Esophagus muscularis mucosa (tissue), 4 donors: ENCODE data around the gene PAM. TPM values are rescaled to one million over a fixed set of nuclear protein-coding genes. Genes with fewer than 3 reads are reported as not detected.
A peak's percentile ranks its signal among the peaks of the same experiment; 100 is the strongest.

Experiments
- DNase-seq: peaks from one replicate; pipeline ENCODE4 v3.0.0-alpha.2; 2017; ENCODE audit errors: extremely low spot score
- H3K27ac ChIP-seq, 4 donors: fragments of 200-600 bp; sonication (generic); replicated peaks in 1 of 4; 1 replicate in 3 of 4; 2 replicates in 1 of 4; pipeline ENCODE4 v1.5.1; 2016 to 2019; ENCODE audit warnings: mild to moderate bottlenecking in 1 of 4
- H3K27me3 ChIP-seq, 4 donors: fragments of 200-600 bp; sonication (generic); one replicate each; pipeline versions ENCODE4 v1.5.1 to v1.6.0; 2016 to 2019
- H3K36me3 ChIP-seq, 4 donors: fragments of 200-600 bp; sonication (generic); one replicate each; pipeline ENCODE4 v1.5.1; 2016 to 2019
- H3K4me1 ChIP-seq, 4 donors: fragments of 200-600 bp; sonication (generic); one replicate each; pipeline ENCODE4 v1.5.1; 2016 to 2019
- H3K4me3 ChIP-seq, 4 donors: fragments of 200-600 bp; sonication (generic); 1 replicate in 2 of 4; 2 replicates in 2 of 4; pipeline ENCODE4 v1.5.1; 2016 to 2019; ENCODE audit warnings: mild to moderate bottlenecking in 4 of 4, moderate library complexity in 1 of 4
- H3K9me3 ChIP-seq, 4 donors: fragments of 200-600 bp; sonication (generic); 1 replicate in 3 of 4; 2 replicates in 1 of 4; pipeline ENCODE4 v1.5.1; 2016 to 2019
- CTCF ChIP-seq, 3 experiments: fragments of 200-600 bp in 2 of 3; fragments of 450-650 bp in 1 of 3; sonication (generic) in 2 of 3; IDR thresholded peaks; one replicate each; pipeline ENCODE4 v1.5.1; 2017 to 2019; ENCODE audit warnings: antibody characterized with exemption in 3 of 3, mild to moderate bottlenecking in 2 of 3, moderate library complexity in 1 of 3
- EP300 ChIP-seq: sonication (generic); formaldehyde crosslinking; IDR thresholded peaks from one replicate; pipeline ENCODE4 v1.6.1; 2017; ENCODE audit warnings: antibody characterized with exemption
- POLR2A ChIP-seq: fragments of 450-650 bp; IDR thresholded peaks from one replicate; pipeline ENCODE4 v1.6.1; 2017; ENCODE audit warnings: antibody characterized with exemption, moderate library complexity, mild to moderate bottlenecking, low read depth
- POLR2AphosphoS5 ChIP-seq, 2 donors: sonication (generic); formaldehyde crosslinking; IDR thresholded peaks; one replicate each; pipeline ENCODE4 v1.6.1; 2017; ENCODE audit warnings: antibody characterized with exemption in 2 of 2
- WGBS: methylation state at CpG from one replicate; pipeline ENCODE4 v1.1.5; 2018; 5-methylcytosine and 5-hydroxymethylcytosine counted together
- intact Hi-C: fragments of 100-400 bp; cut with DNase I; formaldehyde crosslinking; loops from one replicate; pipeline ENCODE4 v1.15.1; 2023
- total RNA-seq, 4 donors: library from RNA; depleted of rRNA; stranded (reverse); fragments of >200 nt; gene quantifications; one replicate each; pipeline versions ENCODE4 v1.1.0 to v1.2.1, GENCODE V29; 2016

PAM gene
- total RNA-seq, 4 donors from 2014 or later = 212 to 250 (median 227) TPM

- no peak overlapping the region for H3K4me3 ChIP-seq
- peaks cover 0 to 15% (median 1%) of the 10 kb centered on the region in 4 donors for H3K36me3 ChIP-seq
- WGBS = 74% methylated on average over 1 of the region's 1 CpG
- peaks cover 8 to 29% (median 26%) of the 10 kb centered on the region in 4 donors for H3K4me1 ChIP-seq
- intact Hi-C loops = no loop called here
- DNase-seq = no peak
- TF ChIP-seq CTCF (IDR thresholded peaks at IDR 0.05) (no peak), POLR2AphosphoS5 (IDR thresholded peaks at IDR 0.05) (no peak), EP300 (no peak), POLR2A (no peak)
- no peaks in the 10 kb centered on the region for H3K27me3 ChIP-seq
- H3K9me3 ChIP-seq = no peaks in the 10 kb centered on the region
- H3K27ac ChIP-seq = no peak overlapping the region
Observed at GRCh38 chr5:102921341-102922044, 166.4 kb downstream of the PAM start.

- Histone ChIP-seq H3K4me3 (no peak overlapping the region), H3K27ac (peak overlapping the region in 1 of 4 donors; percentile 1), H3K9me3 (no peaks in the 10 kb centered on the region), H3K36me3 (peaks cover 0 to 22% (median 8%) of the 10 kb centered on the region in 4 donors), H3K4me1 (peaks cover 8 to 26% (median 25%) of the 10 kb centered on the region in 4 donors), H3K27me3 (no peaks in the 10 kb centered on the region)
- WGBS = 77% methylated on average over 6 of the region's 6 CpGs
- DNase-seq = no peak
- TF ChIP-seq EP300 = no peak
- no peak for TF ChIP-seq CTCF (IDR thresholded peaks at IDR 0.05)
- no peak for TF ChIP-seq POLR2AphosphoS5 (IDR thresholded peaks at IDR 0.05)
- no peak for TF ChIP-seq POLR2A
- intact Hi-C loops = no loop called here
Observed at GRCh38 chr5:102922111-102922720, 167.1 kb downstream of the PAM start.

GRCh38 chr5:102922799-102923477 lies 167.8 kb downstream of the PAM start:
- peak overlapping the region in 1 of 4 donors; percentile 3 for H3K27ac ChIP-seq
- intact Hi-C loops = no loop called here

DNA sequence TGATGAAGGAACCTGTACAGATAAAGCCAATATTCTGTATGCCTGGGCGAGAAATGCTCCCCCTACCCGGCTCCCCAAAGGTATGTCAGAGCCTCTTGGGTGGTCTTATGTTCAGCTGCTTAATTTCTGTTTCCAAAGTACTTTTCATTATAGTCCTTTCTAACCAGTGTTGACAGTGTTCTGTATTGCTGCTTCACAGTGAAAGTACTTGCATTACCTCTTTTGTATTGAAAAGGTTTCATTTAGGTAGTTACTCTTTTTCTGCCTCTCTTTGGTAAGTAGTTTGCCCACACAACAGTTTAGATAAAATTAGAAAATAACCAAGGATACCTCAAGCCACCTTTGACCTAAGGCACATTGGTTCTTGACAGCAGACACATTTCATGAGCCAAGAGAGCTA lies 169.9 kb downstream of the PAM start:
- Histone ChIP-seq H3K36me3 (peaks cover 0 to 29% (median 10%) of the 10 kb centered on the region in 4 donors), H3K27ac (no peak overlapping the region), H3K9me3 (no peaks in the 10 kb centered on the region), H3K4me1 (peaks cover 8 to 26% (median 25%) of the 10 kb centered on the region in 4 donors), H3K27me3 (no peaks in the 10 kb centered on the region), H3K4me3 (no peak overlapping the region)
- no peak for DNase-seq
- no peak for TF ChIP-seq POLR2A
- TF ChIP-seq EP300 = no peak
- TF ChIP-seq POLR2AphosphoS5 (IDR thresholded peaks at IDR 0.05) = no peak
- intact Hi-C loops = no loop called here
- WGBS = 94% methylated on average over 2 of the region's 2 CpGs

More at GRCh38 chr5:102922799-102923477, 167.8 kb downstream of the PAM start:
- Histone ChIP-seq H3K9me3 (no peaks in the 10 kb centered on the region), H3K27me3 (no peaks in the 10 kb centered on the region), H3K4me3 (no peak overlapping the region), H3K4me1 (peaks cover 8 to 26% (median 25%) of the 10 kb centered on the region in 4 donors), H3K36me3 (peaks cover 0 to 29% (median 10%) of the 10 kb centered on the region in 4 donors)
- TF ChIP-seq EP300 = no peak
- TF ChIP-seq POLR2A = no peak
- no peak for TF ChIP-seq CTCF (IDR thresholded peaks at IDR 0.05)
- no peak for TF ChIP-seq POLR2AphosphoS5 (IDR thresholded peaks at IDR 0.05)
- WGBS = 62% methylated on average over 4 of the region's 4 CpGs
- no peak for DNase-seq

DNA sequence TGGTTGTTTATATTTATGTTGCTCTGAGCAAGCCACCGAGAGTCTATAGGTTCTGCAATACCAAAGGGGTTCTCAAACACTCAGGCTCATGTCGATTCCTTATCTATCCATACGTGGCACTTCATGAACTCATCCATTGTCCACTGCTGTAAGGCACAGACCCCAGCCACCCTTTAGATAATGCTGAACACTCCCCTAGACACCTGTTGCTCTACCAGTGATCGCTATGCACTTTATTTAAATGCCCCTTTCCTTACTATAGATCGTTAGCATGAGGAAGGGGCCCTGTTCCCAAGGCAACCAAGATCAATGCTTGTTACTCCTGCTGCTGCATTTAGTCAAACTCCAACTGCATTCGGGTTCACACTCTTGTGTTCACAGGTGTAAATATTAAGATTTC lies 171.9 kb downstream of the PAM start:
- H3K4me3 ChIP-seq = no peak overlapping the region
- peaks cover 0 to 29% (median 12%) of the 10 kb centered on the region in 4 donors for H3K36me3 ChIP-seq
- TF ChIP-seq CTCF (IDR thresholded peaks at IDR 0.05) = no peak
- no peak for TF ChIP-seq EP300
- TF ChIP-seq POLR2AphosphoS5 (IDR thresholded peaks at IDR 0.05) = no peak
- no peak for TF ChIP-seq POLR2A
- WGBS = 100% methylated on average over 6 of the region's 6 CpGs
- H3K27me3 ChIP-seq = no peaks in the 10 kb centered on the region
- intact Hi-C loops = no loop called here
- peaks cover 8 to 25% (median 22%) of the 10 kb centered on the region in 4 donors for H3K4me1 ChIP-seq
- DNase-seq = no peak
- H3K9me3 ChIP-seq = no peaks in the 10 kb centered on the region
- no peak overlapping the region for H3K27ac ChIP-seq
